Measurements from ENCODE around the gene DYNC2I2.
A peak's percentile ranks its signal among the peaks of the same experiment; 100 is the strongest.
"Not testable (repeated sequence)": the region's sequence is repeated elsewhere in the genome, so short reads cannot be mapped to it uniquely, and the experiment has no call there.

Gene DYNC2I2

DNA sequence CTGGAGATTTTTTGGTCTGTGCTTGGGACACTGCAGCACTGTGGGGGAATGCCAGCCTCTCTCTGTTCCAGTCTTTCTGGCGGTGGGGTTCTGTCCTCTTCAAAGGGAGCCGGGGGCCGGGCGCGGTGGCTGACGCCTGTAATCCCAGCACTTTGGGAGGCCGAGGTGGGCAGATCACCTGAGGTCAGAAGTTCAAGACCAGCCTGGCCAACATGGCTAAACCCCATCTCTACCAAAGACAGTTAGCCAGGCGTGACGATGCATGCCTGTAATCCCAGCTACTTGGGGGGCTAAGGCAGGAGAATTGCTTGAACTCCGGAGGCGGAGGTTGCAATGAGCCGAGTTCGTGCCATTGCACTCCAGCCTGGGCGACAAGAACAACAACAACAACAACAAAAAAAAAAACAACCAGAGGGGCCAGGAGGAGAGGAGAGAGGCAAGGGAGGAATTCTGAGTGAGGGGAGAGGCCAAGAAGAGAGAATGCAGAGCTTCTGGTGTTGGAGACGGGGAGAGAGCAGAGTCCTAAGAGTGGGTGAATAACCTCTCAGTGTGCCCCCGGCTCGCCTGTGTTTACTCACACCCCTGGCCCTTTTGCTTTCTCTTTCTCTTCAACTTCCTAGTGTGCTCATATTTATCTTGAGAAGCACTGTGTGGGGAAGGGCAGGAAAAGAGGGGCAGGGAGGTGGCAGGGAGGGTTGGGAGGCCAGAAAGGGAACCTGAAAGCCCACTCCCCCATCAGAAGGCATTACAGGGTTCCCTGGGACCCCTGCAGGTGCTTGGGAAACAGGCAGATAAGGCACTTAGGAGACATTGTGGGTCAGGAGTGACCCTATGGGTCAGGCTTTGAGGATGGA is 29.2 kb upstream of the DYNC2I2 start:
- no peak for DNase-seq (ENCODE audit: low read depth)

GRCh38 chr9:128684325-128685199 is 27.9 kb upstream of the DYNC2I2 start:
- DNase-seq (ENCODE audit: low read depth), result peak; percentile 59

DNA sequence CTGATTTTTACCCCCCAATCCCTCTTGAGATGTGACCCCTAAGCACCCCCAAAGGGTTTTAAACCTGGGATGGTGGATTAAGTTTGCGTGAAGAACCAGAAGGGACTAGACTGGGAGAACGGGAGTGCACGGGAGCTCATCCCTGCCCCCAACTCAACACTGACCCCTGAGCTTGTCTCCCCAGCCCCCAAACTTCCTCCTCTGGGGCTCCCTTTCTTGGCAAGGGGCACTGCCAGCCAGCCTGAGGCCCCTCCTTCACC is 27.3 kb upstream of the DYNC2I2 start:
- no peak for DNase-seq (ENCODE audit: low read depth)

- no peak for DNase-seq (ENCODE audit: low read depth)
These were observed 26.9 kb upstream of the DYNC2I2 start for GRCh38 chr9:128683340-128684064.

DNA sequence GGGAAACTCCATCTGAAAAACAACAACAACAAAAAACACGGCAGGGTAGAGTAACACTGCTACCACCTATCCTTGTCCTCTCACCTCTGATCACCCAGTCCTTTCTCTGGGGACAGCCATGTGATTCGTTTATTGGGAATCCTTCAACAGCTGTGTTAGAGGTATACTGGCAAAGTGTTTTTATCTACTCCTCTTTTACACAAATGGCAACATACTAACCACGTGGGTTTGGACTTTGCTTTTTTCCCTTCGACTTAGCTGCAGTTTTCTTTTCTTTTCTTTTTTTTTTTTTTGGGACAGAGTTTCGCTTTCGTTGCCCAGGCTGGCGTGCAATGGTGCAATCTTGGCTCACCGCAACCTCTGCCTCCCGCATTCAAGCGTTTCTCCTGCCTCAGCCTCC is 21.1 kb upstream of the DYNC2I2 start:
- no peak for DNase-seq (ENCODE audit: low read depth)

GRCh38 chr9:128675382-128675781 is 18.7 kb upstream of the DYNC2I2 start:
- DNase-seq (ENCODE audit: low read depth), result no peak

DNA sequence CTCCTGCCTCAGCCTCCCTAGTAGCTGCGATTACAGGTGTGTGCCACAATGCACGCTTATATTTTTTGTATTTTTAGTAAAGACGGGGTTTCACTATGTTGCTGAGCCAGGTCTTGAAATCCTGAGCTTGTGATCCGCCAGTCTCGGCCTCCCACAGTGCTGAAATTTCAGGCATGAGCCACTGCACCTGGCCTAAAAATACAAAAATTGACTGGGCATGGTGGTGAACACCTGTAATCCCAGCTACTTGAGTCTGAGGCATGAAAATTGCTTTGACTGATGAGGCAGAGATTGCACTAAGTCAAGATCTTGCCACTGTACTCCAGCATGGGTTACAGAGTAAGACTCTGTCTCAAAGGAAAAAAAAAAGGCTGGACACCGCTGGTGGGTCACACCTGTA is 13.1 kb upstream of the DYNC2I2 start:
- no peak for DNase-seq (ENCODE audit: low read depth)

- not testable (repeated sequence) for DNase-seq (ENCODE audit: low read depth)
These were observed 9.9 kb upstream of the DYNC2I2 start for GRCh38 chr9:128666481-128666941.

- no peak for DNase-seq (ENCODE audit: low read depth)
These were observed 1.1 kb upstream of the DYNC2I2 start for GRCh38 chr9:128657796-128658195.

- no peak for DNase-seq (ENCODE audit: low read depth)
These were observed 677 bp upstream of the DYNC2I2 start for GRCh38 chr9:128657344-128657704.

- DNase-seq (ENCODE audit: low read depth), result no peak
These were observed 2.2 kb downstream of the DYNC2I2 start for GRCh38 chr9:128654481-128654880.

DNA sequence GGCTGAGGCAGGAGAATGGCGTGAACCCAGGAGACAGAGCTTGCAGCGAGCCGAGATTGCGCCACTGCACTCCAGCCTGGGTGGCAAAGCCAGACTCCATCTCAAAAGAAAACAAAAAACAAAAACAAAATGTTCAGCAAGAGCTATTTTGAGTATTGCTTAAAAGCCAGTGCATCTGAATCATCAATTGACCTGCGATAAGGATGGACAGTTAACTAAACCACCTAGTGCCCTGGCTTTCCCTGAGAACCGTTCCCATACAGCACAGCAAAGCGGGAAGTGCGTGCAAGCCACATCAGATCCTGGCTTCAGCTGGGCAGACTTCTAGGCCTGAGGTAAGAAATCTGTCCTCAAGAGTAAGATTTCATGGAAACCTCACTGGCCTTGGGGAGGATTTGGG is 2.7 kb downstream of the DYNC2I2 start:
- DNase-seq (ENCODE audit: low read depth), result no peak

GRCh38 chr9:128651798-128652197 is 4.8 kb downstream of the DYNC2I2 start:
- DNase-seq (ENCODE audit: low read depth), result no peak

GRCh38 chr9:128648206-128648605 is 8.4 kb downstream of the DYNC2I2 start:
- peak; percentile 59 for DNase-seq (ENCODE audit: low read depth)

DNA sequence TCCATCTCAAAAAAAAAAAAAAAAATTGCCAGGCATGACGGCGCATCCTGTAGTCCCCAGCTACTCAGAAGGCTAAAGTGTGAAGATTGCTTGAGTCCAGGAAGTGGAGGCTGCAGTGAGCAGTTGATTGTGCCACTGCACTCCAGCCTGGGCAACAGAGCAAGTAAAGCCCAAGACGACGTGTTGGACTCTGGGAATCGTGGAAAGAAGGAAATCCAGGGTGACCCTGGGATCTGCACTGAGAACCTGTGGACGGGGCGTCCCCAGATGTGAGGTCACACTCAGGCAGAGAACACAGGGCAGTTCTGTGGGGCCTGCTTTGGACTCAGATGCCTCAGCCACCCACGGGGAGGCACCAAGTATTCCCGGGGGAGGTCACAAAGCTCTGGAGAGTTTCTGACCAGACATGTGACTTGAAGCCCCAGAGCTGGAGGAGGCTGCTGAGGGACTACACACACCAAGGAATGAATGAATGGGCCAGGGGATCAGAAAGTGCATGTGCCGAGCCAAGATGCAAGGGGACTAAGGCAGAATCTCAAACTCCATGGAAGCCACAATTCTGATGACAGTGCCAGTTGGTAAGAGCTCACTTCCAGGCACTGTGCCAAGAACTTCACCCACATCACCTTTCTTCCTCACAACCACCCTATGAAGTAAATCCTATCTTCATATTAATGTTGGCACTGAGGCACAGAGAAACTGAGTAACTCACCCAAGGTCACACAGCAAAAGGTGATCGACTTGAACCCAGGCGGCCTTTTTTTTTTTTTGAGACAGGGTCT is 12.9 kb downstream of the DYNC2I2 start:
- no peak for DNase-seq (ENCODE audit: low read depth)

- no peak for DNase-seq (ENCODE audit: low read depth)
These were observed 13.9 kb downstream of the DYNC2I2 start for GRCh38 chr9:128642675-128643245.

- DNase-seq (ENCODE audit: low read depth), result no peak
These were observed 16.0 kb downstream of the DYNC2I2 start for GRCh38 chr9:128640603-128641002.

GRCh38 chr9:128638580-128638979 is 18.1 kb downstream of the DYNC2I2 start:
- DNase-seq (ENCODE audit: low read depth), result no peak

- no peak for DNase-seq (ENCODE audit: low read depth)
These were observed 19.0 kb downstream of the DYNC2I2 start for GRCh38 chr9:128637656-128638055.

GRCh38 chr9:128636556-128637530 is 19.8 kb downstream of the DYNC2I2 start:
- DNase-seq (ENCODE audit: low read depth), result no peak

All from activated gamma-delta T cell treated with anti-CD3 and anti-CD28 coated beads, Interleukin-2, amount 50 U/mL, for 16 hours (primary cell).